OCI-LY1 (cell line): ENCODE data around the gene TRIP12.

Experiments
- H2AFZ ChIP-seq: fragments of 200-600 bp; sonication (generic), shearing (Covaris generic); 2 replicates; pipeline ENCODE4 v1.6.0; 2014; ENCODE audit warnings: antibody characterized with exemption, mild to moderate bottlenecking, low read length
- H3F3A ChIP-seq: fragments of 200-600 bp; sonication (generic), shearing (Covaris generic); 2 replicates; pipeline ENCODE4 v1.6.0; 2014; ENCODE audit warnings: mild to moderate bottlenecking, antibody characterized with exemption, low read length, moderate library complexity; ENCODE audit not compliant: insufficient read depth
- H3K27ac ChIP-seq: fragments of 200-600 bp; sonication (generic); 2 replicates; pipeline ENCODE4 v1.5.1; 2014; ENCODE audit warnings: low read length, mixed run types, mild to moderate bottlenecking, low read depth; ENCODE audit not compliant: poor library complexity, severe bottlenecking
- H3K27me3 ChIP-seq: fragments of 200-600 bp; sonication (generic); 2 replicates; pipeline ENCODE4 v1.6.0; 2014; ENCODE audit warnings: antibody characterized with exemption, mild to moderate bottlenecking, low read length, moderate library complexity; ENCODE audit not compliant: insufficient read depth
- H3K36me3 ChIP-seq: fragments of 200-600 bp; sonication (generic); 2 replicates; pipeline ENCODE4 v1.6.1; 2014; ENCODE audit warnings: mild to moderate bottlenecking, antibody characterized with exemption, low read length, moderate library complexity, mixed read lengths; ENCODE audit not compliant: insufficient read depth
- H3K4me1 ChIP-seq: fragments of 200-600 bp; sonication (generic); 2 replicates; pipeline ENCODE4 v1.5.1; 2014; ENCODE audit warnings: mild to moderate bottlenecking, low read length, moderate library complexity; ENCODE audit not compliant: insufficient read depth, severe bottlenecking
- H3K4me2 ChIP-seq: fragments of 200-600 bp; sonication (generic), shearing (Covaris generic); 2 replicates; pipeline ENCODE4 v1.6.1; 2014; ENCODE audit warnings: low read length
- H3K4me3 ChIP-seq: fragments of 200-600 bp; sonication (generic); 2 replicates; pipeline ENCODE4 v1.5.1; 2014; ENCODE audit warnings: low read length, low read depth, mild to moderate bottlenecking, mixed read lengths; ENCODE audit not compliant: poor library complexity, severe bottlenecking
- H3K79me2 ChIP-seq: fragments of 200-600 bp; shearing (Covaris generic); 2 replicates; pipeline ENCODE4 v1.6.1; 2016; ENCODE audit warnings: mixed run types, low read length, mixed read lengths; ENCODE audit not compliant: insufficient read depth
- H3K9ac ChIP-seq: fragments of 200-600 bp; sonication (generic), shearing (Covaris generic); 2 replicates; pipeline ENCODE4 v1.6.1; 2014; ENCODE audit warnings: mild to moderate bottlenecking, low read length, mixed read lengths
- H3K9me2 ChIP-seq: fragments of 200-600 bp; sonication (generic), shearing (Covaris generic); 2 replicates; pipeline ENCODE4 v1.6.1; 2014; ENCODE audit warnings: low read depth, mild to moderate bottlenecking, low read length, mixed read lengths
- H3K9me3 ChIP-seq: fragments of 200-600 bp; shearing (Covaris generic); 2 replicates; pipeline ENCODE4 v1.6.1; 2014; ENCODE audit warnings: low read length, mixed read lengths
- H4K20me1 ChIP-seq: fragments of 200-600 bp; sonication (generic), shearing (Covaris generic); 2 replicates; pipeline ENCODE4 v1.6.0; 2016; ENCODE audit warnings: mild to moderate bottlenecking, low read length; ENCODE audit not compliant: insufficient read depth
- EZH2 ChIP-seq: fragments of 200-600 bp; sonication (generic), shearing (Covaris generic); IDR thresholded peaks from 2 replicates; pipeline ENCODE4 v1.8.0; 2017; ENCODE audit warnings: borderline replicate concordance, mixed run types, mild to moderate bottlenecking, antibody characterized with exemption, low read length, moderate library complexity, mixed read lengths
- TF ChIP-seq, protein P1 (sequence below): fragments of 200-600 bp; sonication (generic), shearing (Covaris generic); IDR thresholded peaks from 2 replicates; pipeline ENCODE4 v1.5.1; 2017; ENCODE audit warnings: mild to moderate bottlenecking, antibody characterized with exemption, low read length, moderate library complexity, mixed read lengths

The TRIP12 gene

DNA sequence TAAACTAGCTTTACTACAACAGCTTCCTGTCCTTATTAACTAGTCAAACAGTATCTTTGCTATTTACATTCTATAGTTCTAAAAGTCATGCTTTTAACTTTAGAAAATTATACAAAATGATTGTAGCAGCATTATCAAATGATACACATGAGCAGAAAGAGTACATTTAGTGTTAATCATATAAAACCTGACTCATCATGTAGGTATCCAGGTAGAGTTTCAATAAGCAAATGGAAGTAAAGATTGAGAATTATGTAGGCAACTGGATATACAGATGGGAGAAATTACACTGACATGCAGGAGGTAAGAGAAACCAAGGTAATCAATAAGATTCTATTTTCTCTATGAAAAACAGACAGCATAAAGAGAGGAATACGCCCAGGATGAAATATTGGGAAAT lies 33.8 kb downstream of the TRIP12 start:
- H3K4me2 ChIP-seq: no peak overlapping the region
- no peak overlapping the region for H2AFZ ChIP-seq
- no peak overlapping the region for H3K27ac ChIP-seq
- no peaks in the 10 kb centered on the region for H3K9me3 ChIP-seq
- no peak overlapping the region for H3K9ac ChIP-seq
- H3K4me1 ChIP-seq: peaks cover 8% of the 10 kb centered on the region
- TF ChIP-seq EZH2: no peak
- TF ChIP-seq, protein P1, sequence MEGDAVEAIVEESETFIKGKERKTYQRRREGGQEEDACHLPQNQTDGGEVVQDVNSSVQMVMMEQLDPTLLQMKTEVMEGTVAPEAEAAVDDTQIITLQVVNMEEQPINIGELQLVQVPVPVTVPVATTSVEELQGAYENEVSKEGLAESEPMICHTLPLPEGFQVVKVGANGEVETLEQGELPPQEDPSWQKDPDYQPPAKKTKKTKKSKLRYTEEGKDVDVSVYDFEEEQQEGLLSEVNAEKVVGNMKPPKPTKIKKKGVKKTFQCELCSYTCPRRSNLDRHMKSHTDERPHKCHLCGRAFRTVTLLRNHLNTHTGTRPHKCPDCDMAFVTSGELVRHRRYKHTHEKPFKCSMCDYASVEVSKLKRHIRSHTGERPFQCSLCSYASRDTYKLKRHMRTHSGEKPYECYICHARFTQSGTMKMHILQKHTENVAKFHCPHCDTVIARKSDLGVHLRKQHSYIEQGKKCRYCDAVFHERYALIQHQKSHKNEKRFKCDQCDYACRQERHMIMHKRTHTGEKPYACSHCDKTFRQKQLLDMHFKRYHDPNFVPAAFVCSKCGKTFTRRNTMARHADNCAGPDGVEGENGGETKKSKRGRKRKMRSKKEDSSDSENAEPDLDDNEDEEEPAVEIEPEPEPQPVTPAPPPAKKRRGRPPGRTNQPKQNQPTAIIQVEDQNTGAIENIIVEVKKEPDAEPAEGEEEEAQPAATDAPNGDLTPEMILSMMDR: no peak
- peaks cover 58% of the 10 kb centered on the region for H3K79me2 ChIP-seq
- no peaks in the 10 kb centered on the region for H3F3A ChIP-seq
- H3K9me2 ChIP-seq: no peaks in the 10 kb centered on the region
- H3K27me3 ChIP-seq: no peaks in the 10 kb centered on the region
- H3K4me3 ChIP-seq: no peak overlapping the region
- no peaks in the 10 kb centered on the region; the same call in 1 of the 2 replicates for H4K20me1 ChIP-seq
- 0 out of 2 replicates have a peak, but pooled peaks cover 15% of the 10 kb centered on the region for H3K36me3 ChIP-seq

GRCh38 chr2:229887441-229887840 lies 34.4 kb downstream of the TRIP12 start:
- peaks cover 62% of the 10 kb centered on the region for H3K79me2 ChIP-seq
- no peaks in the 10 kb centered on the region; the same call in 1 of the 2 replicates for H4K20me1 ChIP-seq
- 0 out of 2 replicates have a peak, but pooled peaks cover 15% of the 10 kb centered on the region for H3K36me3 ChIP-seq

GRCh38 chr2:229884775-229885699 lies 36.8 kb downstream of the TRIP12 start:
- H2AFZ ChIP-seq: no peak overlapping the region
- H3K9me3 ChIP-seq: no peaks in the 10 kb centered on the region
- no peaks in the 10 kb centered on the region for H3K9me2 ChIP-seq
- peaks cover 56% of the 10 kb centered on the region for H3K79me2 ChIP-seq
- H3K4me2 ChIP-seq: no peak overlapping the region
- H3K9ac ChIP-seq: no peak overlapping the region
- H3K36me3 ChIP-seq: peaks cover 19% of the 10 kb centered on the region; the same call in 1 of the 2 replicates
- H3K27me3 ChIP-seq: no peaks in the 10 kb centered on the region
- H4K20me1 ChIP-seq: no peaks in the 10 kb centered on the region
- H3K4me3 ChIP-seq: no peak overlapping the region
- peaks cover 8% of the 10 kb centered on the region for H3K4me1 ChIP-seq
- TF ChIP-seq, protein P1: no peak
- TF ChIP-seq EZH2: no peak
- H3K27ac ChIP-seq: no peak overlapping the region
- no peaks in the 10 kb centered on the region for H3F3A ChIP-seq

More at GRCh38 chr2:229887441-229887840, 34.4 kb downstream of the TRIP12 start:
- no peaks in the 10 kb centered on the region for H3K27me3 ChIP-seq
- no peaks in the 10 kb centered on the region for H3K9me3 ChIP-seq
- H2AFZ ChIP-seq: no peak overlapping the region
- H3K27ac ChIP-seq: no peak overlapping the region
- no peaks in the 10 kb centered on the region for H3K9me2 ChIP-seq
- no peak overlapping the region for H3K4me2 ChIP-seq
- H3F3A ChIP-seq: no peaks in the 10 kb centered on the region
- TF ChIP-seq EZH2: no peak
- TF ChIP-seq, protein P1: no peak
- no peak overlapping the region for H3K4me3 ChIP-seq
- H3K4me1 ChIP-seq: peaks cover 8% of the 10 kb centered on the region
- no peak overlapping the region for H3K9ac ChIP-seq
